Measurements from ENCODE around the gene SNX5.

- TF ChIP-seq REST (IDR thresholded peaks at IDR 0.05; ENCODE audit: low read depth) (no peak), CTCF (IDR thresholded peaks at IDR 0.05 in 2 of 3, conservative IDR thresholded peaks at IDR 0.05 in 1 of 3; ENCODE audit: borderline replicate concordance in 1 of 3, insufficient read depth in 1 of 3, low read depth in 2 of 3, low read length in 2 of 3) (no peak), RAD21 (IDR thresholded peaks at IDR 0.05; ENCODE audit: low read depth) (no peak), ELF1 (IDR thresholded peaks at IDR 0.05; ENCODE audit: borderline replicate concordance, low read depth) (no peak), EZH2phosphoT487 (IDR thresholded peaks at IDR 0.05; ENCODE audit: borderline replicate concordance) (no peak), MAX (IDR thresholded peaks at IDR 0.05) (no peak), SP1 (IDR thresholded peaks at IDR 0.05; ENCODE audit: low read depth) (no peak), JUND (IDR thresholded peaks at IDR 0.05) (no peak), ZFX (IDR thresholded peaks at IDR 0.05) (no peak), EZH2 (IDR thresholded peaks at IDR 0.05) (no peak), CBX3 (IDR thresholded peaks at IDR 0.05; ENCODE audit: low read depth) (no peak)
Observed at GRCh38 chr20:17925141-17925939, 43.3 kb downstream of the SNX5 start.

Data from HCT116 (cell line).